Measurements from ENCODE around the gene BCCIP.

GRCh38 chr10:125782054-125782453 is 41.3 kb upstream of the BCCIP start:
- TF ChIP-seq EZH2 (IDR thresholded peaks at IDR 0.05; ENCODE audit: insufficient read depth, poor library complexity, severe bottlenecking): no peak
- TF ChIP-seq EZH2phosphoT487 (IDR thresholded peaks at IDR 0.05; ENCODE audit: insufficient read depth, low read depth): no peak
